ENCODE results near the gene SLC16A6.
"Not testable (repeated sequence)": the region's sequence is repeated elsewhere in the genome, so short reads cannot be mapped to it uniquely, and the experiment has no call there.

DNA sequence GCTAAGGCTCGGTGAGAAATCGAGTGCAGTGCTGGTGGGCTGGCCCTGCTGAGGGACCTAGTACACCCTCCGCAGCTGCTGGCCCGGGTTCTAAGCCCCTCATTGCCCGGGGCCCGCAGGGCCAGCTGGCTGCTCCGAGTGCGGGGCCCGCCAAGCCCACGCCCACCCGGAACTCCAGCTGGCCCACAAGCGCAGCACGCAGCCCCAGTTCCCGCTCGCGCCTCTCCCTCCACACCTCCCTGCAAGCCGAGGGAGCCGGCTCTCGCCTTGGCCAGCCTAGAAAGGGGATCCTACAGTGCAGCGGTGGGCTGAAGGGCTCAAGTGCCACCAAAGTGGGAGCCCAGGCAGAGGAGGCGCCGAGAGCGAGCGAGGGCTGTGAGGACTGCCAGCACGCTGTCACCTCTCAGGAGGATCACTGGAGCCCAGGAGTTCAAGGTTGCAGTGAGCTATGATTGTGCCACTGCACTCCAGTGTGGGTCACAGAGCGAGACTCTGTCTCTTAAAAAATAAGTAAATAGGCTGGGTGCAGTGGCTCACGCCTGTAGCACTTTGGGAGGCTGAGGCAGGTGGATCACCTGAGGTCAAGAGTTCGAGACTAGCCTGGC lies 18.2 kb upstream of the SLC16A6 start:
- TF ChIP-seq, protein P1, sequence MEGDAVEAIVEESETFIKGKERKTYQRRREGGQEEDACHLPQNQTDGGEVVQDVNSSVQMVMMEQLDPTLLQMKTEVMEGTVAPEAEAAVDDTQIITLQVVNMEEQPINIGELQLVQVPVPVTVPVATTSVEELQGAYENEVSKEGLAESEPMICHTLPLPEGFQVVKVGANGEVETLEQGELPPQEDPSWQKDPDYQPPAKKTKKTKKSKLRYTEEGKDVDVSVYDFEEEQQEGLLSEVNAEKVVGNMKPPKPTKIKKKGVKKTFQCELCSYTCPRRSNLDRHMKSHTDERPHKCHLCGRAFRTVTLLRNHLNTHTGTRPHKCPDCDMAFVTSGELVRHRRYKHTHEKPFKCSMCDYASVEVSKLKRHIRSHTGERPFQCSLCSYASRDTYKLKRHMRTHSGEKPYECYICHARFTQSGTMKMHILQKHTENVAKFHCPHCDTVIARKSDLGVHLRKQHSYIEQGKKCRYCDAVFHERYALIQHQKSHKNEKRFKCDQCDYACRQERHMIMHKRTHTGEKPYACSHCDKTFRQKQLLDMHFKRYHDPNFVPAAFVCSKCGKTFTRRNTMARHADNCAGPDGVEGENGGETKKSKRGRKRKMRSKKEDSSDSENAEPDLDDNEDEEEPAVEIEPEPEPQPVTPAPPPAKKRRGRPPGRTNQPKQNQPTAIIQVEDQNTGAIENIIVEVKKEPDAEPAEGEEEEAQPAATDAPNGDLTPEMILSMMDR (IDR thresholded peaks at IDR 0.05), result not testable (repeated sequence)
- not testable (repeated sequence) for TF ChIP-seq POLR2A (IDR thresholded peaks at IDR 0.05)
